Measurements from ENCODE around the gene PSMD3.
"Not testable (repeated sequence)": the region's sequence is repeated elsewhere in the genome, so short reads cannot be mapped to it uniquely, and the experiment has no call there.

Gene PSMD3

DNA sequence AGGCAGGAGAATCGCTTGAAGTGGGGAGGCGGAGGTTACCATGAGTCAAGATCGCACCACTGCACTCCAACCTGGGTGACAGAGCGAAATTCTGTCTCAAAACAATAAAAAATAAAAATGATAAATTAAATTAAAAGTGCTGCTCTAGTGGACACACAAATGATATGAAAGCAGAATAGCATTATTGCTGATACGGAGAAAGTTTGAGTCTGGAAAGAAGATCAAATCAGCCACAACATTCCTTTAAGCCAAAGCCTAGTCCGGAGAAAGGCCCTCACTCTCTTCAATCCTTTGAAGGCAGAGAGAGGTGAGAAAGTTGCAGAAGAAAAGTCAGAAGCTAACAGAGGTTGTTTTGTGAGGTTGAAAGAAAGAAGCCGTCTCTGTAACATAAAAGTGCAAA, 19.6 kb downstream of the PSMD3 start:
- no peak for DNase-seq

DNA sequence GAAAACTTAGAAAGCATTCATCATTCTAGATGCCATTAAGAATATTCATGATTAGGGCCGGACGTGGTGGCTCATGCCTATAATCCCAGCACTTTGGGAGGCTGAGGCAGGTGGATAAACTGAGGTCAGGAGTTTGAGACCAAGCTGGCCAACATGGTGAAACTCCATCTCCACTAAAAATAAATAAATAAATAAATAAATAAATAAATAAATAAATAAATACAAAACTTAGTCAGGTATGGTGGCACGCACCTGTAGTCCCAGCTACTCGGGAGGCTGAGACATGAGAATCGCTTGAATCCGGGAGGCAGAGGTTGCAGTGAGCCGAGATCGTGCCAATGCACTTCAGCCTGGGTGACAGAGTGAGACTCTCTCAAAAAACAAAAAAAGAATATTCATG, 20.7 kb downstream of the PSMD3 start:
- DNase-seq: not testable (repeated sequence)

DNA sequence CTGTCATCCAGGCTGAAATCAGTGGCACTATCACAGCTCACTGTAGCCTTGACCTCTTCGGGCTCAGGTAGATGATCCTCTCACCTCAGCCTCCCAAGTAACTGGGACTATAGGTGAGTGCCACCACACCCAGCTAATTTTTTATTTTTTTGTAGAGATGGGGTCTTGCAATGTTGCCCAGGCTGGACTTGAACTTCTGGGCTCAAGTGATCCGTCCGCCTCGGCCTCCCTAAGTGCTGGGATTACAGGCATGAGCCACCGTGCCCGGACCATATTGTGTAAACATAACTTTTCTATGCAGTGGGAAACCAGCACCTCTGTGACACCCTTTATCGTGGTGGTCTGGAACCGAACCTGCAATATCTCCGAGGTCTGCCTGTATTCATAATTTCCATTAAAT, 23.5 kb downstream of the PSMD3 start:
- no peak for DNase-seq

DNA sequence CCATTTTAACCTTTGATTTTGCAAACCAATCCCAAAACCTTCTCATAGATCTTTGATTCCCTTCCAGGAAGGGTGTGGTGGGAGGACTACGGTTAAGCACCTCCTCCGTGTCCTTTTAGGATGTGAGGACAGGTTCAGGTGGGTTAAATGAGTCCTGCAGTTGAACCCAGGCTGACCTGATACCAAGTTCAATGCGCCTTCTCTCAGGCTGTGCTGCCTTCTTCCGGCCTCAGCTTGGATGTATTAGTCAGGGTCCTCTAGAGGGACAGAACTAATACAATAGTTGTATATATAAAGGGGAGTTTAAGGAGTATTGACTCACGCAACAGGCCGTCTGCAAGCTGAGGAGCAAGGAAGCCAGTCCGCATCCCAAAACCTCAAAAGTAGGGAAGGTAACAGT, 24.1 kb downstream of the PSMD3 start:
- DNase-seq: no peak

DNA sequence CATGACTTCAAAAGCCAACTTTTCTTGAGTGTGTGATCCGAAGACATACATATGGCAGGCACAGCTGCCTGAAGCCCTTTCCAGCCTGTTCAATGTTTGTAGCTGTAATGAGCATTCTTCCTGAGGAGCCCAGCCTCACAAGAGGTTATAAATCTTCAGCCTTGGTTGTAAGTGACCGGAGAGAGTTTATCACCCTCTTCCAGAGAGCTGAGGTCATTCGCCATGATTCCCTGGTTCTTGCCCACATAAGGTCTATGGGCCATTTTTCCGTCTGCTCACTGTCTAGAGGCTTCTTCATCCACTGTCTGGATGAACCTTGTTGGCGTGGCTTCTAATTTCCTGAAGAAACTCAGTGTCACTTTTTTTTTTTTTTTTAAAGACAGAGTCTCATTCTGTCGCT, 24.9 kb downstream of the PSMD3 start:
- DNase-seq: no peak

DNA sequence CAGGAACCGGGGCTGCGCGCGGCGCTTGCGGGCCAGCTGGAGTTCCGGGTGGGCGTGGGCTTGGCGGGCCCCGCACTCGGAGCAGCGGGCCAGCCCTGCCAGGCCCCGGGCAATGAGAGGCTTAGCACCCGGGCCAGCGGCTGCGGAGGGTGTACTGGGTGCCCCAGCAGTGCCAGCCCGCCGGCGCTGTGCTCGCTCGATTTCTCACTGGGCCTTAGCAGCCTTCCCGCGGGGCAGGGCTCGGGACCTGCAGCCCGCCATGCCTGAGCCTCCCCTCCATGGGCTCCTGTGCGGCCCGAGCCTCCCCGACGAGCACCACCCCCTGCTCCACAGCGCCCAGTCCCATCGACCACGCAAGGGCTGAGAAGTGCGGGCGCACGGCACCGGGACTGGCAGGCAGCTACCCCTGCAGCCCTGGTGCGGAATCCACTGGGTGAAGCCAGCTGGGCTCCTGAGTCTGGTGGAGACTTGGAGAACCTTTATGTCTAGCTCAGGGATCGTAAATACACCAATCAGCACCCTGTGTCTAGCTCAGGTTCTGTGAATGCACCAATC, 30.4 kb downstream of the PSMD3 start:
- DNase-seq: not testable (repeated sequence)

DNA sequence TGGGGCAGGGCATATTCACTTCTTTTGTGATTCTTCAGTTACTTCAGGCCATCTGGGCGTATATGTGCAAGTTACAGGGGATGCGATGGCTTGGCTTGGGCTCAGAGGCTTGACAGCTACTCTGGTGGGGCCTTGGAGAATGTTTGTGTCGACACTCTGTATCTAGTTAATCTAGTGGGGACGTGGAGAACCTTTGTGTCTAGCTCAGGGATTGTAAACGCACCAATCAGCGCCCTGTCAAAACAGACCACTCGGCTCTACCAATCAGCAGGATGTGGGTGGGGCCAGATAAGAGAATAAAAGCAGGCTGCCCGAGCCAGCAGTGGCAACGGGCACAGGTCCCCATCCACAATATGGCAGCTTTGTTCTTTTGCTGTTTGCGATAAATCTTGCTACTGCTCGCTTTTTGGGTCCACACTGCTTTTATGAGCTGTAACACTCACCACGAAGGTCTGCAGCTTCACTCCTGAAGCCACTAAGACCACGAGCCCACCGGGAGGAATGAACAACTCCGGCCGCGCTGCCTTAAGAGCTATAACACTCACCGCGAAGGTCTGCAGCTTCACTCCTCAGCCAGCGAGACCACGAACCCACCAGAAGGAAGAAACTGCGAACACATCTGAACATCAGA, 31.5 kb downstream of the PSMD3 start:
- DNase-seq: not testable (repeated sequence)

DNA sequence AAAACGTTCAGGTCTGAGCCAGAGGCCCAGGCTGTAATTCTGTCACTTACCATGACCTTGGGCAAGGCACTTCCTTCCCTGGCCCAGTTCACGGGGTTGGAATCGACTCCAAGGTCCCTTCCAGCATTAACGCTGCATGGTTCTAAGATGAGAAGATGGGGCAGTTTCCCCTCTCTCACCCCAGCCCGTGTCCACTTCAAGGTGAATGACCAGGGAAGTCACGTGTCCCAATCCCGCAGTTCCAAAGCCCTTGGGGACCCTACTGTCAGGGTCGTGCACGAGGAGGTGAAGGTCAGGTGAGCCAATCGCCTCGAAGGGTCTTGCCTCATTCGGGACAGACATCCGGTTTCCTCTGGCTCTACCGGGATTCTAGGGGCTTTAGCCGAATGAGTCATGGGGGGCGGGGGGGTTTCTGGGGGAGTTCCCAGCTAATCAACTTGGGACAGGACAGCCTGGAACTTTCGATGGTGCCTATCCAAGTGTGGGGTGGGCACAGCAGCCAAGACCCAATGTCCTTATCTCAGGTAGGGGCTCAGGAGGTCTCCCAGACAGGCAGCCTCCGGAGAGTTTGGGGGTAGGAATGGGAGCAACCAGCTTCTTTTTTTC, 33.9 kb downstream of the PSMD3 start:
- no peak for DNase-seq

DNA sequence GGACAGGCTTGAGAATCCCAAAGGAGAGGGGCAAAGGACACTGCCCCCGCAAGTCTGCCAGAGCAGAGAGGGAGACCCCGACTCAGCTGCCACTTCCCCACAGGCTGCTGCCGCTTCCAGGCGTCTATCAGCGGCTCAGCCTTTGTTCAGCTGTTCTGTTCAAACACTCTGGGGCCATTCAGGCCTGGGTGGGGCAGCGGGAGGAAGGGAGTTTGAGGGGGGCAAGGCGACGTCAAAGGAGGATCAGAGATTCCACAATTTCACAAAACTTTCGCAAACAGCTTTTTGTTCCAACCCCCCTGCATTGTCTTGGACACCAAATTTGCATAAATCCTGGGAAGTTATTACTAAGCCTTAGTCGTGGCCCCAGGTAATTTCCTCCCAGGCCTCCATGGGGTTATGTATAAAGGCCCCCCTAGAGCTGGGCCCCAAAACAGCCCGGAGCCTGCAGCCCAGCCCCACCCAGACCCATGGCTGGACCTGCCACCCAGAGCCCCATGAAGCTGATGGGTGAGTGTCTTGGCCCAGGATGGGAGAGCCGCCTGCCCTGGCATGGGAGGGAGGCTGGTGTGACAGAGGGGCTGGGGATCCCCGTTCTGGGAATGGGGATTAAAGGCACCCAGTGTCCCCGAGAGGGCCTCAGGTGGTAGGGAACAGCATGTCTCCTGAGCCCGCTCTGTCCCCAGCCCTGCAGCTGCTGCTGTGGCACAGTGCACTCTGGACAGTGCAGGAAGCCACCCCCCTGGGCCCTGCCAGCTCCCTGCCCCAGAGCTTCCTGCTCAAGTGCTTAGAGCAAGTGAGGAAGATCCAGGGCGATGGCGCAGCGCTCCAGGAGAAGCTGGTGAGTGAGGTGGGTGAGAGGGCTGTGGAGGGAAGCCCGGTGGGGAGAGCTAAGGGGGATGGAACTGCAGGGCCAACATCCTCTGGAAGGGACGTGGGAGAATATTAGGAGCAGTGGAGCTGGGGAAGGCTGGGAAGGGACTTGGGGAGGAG, 34.7 kb downstream of the PSMD3 start, which contains the start of gene CSF3:
CSF3 (plus strand) TSS at position 436 of the 993 bp plus-strand sequence; CDS start at position 471, 35 bp downstream.
- DNase-seq: no peak

DNA sequence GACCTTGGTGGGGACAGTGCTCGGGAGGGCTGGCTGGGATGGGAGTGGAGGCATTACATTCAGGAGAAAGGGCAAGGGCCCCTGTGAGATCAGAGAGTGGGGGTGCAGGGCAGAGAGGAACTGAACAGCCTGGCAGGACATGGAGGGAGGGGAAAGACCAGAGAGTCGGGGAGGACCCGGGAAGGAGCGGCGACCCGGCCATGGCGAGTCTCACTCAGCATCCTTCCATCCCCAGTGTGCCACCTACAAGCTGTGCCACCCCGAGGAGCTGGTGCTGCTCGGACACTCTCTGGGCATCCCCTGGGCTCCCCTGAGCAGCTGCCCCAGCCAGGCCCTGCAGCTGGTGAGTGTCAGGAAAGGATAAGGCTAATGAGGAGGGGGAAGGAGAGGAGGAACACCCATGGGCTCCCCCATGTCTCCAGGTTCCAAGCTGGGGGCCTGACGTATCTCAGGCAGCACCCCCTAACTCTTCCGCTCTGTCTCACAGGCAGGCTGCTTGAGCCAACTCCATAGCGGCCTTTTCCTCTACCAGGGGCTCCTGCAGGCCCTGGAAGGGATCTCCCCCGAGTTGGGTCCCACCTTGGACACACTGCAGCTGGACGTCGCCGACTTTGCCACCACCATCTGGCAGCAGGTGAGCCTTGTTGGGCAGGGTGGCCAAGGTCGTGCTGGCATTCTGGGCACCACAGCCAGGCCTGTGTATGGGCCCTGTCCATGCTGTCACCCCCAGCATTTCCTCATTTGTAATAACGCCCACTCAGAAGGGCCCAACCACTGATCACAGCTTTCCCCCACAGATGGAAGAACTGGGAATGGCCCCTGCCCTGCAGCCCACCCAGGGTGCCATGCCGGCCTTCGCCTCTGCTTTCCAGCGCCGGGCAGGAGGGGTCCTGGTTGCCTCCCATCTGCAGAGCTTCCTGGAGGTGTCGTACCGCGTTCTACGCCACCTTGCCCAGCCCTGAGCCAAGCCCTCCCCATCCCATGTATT, 35.7 kb downstream of the PSMD3 start:
- no peak for DNase-seq

DNA sequence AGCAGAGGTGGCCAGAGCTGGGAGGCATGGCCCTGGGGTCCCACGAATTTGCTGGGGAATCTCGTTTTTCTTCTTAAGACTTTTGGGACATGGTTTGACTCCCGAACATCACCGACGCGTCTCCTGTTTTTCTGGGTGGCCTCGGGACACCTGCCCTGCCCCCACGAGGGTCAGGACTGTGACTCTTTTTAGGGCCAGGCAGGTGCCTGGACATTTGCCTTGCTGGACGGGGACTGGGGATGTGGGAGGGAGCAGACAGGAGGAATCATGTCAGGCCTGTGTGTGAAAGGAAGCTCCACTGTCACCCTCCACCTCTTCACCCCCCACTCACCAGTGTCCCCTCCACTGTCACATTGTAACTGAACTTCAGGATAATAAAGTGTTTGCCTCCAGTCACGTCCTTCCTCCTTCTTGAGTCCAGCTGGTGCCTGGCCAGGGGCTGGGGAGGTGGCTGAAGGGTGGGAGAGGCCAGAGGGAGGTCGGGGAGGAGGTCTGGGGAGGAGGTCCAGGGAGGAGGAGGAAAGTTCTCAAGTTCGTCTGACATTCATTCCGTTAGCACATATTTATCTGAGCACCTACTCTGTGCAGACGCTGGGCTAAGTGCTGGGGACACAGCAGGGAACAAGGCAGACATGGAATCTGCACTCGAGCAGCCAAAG, 36.9 kb downstream of the PSMD3 start:
- no peak for DNase-seq

DNA sequence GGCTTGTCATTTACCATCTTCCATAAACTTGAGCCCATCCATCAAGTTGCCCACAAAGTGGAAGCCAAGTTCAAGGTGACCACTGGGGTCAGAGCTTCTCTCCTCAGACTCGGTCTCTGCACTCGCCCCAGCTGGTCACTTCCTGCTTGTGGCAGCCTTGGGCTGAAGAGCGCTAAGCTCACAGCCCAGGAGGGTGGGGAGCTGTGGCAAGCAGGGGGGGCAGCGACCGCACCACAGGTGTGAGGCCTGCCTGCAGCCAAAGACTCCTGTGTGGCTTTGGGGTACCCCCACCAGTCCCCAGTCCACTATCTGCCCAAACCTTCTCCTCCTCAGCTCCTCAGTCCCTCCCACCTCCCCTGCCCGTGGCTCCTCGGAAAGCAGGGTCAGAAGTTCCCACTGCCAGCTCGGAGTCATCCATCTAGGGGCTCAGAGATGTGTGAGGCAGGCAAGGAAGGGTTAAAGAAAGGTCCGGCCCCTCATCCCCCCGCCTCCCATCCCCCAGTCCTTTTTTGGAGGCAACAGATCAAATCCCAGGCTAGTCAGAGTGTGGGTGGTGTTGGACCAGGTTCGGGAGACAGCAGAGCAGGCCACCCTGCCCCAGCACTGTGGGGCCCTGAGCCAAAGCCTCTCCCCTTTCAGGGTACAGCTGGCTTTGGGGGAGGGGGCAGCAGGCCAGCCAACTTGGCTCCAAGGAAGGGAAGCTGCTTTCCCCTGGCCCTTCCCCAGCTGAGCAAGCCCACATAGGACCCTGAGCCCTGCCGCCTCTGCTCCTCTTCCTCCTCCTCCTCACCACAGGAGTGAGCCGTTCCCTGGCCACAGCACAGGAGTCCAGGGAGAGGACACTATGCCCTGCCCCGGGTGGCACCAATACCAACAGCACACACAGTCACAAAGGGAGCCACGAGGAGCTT, 37.9 kb downstream of the PSMD3 start:
- no peak for DNase-seq

DNA sequence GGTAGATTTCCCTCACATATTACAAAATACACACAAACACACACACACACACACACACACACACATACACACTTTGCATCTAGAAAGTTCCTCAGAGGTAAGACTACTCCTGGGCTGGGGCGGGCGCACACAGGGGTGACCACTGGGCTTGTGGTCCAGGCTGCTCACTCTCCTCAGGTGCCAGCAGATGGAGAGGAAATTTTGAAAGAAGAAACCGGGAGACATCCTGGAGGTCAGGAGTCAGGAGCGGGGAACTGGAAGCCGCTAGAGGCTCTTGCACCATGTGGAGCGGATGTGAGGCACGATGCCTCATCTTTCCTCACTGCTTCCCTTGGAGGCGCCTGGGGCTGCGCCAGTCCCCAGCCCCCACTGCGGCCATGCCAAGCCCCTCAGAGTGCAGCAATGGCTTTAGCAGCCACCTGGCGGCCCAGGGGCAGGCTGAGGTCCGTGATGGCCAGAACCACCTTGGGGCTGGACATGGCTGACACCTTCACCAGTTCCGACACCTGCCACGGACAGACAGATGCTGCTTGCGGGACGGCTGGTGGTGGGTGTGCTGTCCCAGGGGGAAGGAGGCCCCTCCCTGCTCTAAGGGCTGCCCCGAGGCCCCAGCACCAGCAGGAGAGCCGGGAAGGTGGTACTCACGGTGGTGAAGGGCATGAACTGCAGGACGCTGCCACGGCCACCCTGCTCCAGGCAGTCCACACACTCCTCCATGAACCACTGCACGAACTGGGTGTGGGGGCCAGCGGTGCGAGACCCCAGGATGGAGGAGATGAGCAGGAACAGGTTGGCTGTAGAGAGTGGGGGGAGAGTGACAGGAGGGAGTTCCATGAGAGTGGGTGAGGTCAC, 38.8 kb downstream of the PSMD3 start:
- DNase-seq: no peak

DNA sequence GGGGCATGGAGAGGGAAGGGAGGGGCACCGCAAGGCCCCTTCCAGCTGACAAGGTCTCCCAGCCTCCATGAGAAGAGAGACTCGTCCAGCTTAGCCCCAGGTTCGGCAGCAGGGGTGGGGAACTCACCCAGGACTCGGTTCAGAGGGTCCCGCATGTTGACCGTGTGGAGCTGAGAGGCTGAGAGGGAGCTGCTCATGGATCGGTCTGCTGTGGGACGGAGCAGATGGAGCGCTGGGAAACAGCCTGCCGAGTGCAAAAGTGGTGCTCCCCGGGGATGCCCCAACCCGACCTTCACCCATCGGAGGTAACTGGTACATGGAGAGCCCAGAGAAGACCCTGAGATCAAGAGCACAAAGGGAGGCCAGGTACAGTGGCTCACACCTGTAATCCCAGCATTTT, 39.5 kb downstream of the PSMD3 start:
- DNase-seq: no peak

DNA sequence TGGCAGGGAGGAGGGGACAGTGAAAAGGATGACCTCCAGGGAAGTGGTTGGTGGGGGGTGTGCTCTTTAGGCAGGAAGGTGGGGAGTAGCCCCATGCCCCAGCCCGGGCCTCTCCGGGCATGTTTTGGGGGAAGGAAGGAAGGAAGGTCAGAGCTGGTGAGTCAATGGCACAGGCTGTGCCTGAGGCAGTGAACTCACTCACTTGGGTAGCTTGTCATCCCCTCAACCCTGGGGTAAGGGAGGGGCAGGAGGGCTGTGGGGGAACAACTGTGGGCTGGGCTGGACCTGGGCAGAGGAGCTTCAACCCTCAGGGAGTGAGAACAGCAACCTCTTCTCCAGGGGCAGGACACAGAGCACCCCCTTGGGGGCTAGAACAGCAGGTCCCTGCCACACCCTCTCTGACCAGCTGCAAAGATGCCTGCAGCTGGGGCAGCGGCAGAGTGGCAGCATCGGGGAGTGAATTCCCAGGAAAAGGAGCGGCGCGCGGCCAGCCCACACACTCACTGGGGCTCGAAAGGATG, 40.9 kb downstream of the PSMD3 start:
- DNase-seq: no peak

DNA sequence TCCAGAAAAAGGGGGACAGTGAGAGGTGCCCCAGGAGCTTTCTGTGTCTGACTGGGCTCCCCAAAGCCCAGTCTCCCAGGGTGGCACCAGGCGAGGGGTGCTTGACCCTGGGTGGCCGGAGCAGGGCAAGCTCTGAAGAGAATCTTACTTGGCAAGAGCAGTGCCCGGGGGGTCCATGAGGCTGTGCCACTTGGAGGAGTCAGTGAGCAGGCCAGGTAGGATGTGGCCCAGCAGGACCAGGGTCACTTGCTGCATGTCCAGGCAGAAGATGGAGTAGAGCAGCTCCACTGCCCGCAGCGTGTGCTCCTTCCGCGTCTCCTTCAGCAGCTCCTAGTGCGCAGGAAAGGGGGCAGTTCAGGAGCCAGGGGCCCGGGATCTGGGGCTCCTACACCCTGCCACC, 41.9 kb downstream of the PSMD3 start:
- no peak for DNase-seq

DNA sequence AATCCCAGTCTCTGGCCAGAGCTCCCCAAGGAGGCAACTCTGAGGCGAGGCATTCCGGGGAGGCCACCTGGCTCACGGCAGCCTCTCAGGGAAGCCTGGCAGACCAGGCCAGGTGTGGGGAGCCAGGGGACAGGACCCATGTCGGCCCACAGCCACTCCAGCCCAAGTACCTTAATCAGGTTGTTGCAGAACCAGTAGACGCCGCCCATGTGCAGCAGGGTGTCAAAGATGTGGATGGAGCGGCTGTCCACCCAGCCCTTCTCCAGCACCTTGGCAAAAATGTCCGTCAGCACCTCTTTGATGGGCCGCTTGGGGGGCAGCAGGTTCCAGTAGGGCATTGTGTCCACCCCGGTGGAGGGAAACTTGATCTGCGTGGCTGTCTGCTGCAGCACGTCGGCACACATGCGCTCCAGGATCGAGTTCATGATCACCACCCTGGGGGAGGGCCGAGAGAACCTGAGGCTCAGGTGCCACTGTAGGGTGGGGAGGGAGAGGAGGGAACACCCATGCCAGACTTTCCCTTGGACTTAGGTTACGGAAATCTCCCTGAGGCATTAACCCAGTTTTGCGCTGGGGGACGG, 42.4 kb downstream of the PSMD3 start:
- no peak for DNase-seq

DNA sequence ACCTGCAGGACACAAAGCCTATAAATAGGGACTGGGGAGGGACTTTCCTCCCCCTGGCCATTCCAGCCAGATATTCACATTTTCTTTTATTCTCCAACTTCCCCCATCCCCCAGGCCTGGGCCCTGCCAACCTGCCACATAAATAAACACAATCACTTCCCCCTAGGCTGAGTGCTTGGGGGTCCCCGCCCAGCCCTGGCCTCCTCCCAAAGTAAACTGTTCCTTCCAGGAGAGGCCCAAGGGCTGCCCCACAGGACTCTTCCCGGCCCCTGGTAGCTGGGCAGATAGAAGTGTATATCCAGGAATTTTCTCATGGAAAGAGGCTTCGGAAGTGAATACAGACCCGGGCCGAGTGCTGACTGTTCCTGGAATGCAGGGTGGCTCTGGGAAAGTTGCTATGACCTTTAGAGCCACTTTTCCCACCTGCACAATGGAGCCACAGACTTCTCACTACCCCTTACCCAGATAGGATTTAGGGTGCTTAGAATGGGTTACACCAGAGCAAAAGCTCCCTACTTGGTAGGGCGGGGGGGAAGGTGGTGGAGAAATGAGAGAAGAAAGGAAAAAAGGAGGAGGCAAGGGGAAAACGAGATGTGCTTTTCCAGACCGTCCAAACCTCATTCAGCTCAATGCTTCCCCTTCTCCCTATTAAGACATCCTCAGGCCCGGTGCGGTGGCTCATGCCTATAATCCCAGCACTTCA, 43.1 kb downstream of the PSMD3 start:
- DNase-seq: no peak

All from activated CD4-positive, alpha-beta T cell treated with anti-CD3 and anti-CD28 coated beads, Interleukin-2, amount 50 U/mL, for 4 hours (primary cell).